ENCODE measurements around the gene PRR5. TPM values are rescaled to one million over a fixed set of nuclear protein-coding genes. Genes with fewer than 3 reads are reported as not detected.

PRR5 gene
- total RNA-seq, 2 donors from 2014 or later = 7.3 to 30.0 TPM

DNA sequence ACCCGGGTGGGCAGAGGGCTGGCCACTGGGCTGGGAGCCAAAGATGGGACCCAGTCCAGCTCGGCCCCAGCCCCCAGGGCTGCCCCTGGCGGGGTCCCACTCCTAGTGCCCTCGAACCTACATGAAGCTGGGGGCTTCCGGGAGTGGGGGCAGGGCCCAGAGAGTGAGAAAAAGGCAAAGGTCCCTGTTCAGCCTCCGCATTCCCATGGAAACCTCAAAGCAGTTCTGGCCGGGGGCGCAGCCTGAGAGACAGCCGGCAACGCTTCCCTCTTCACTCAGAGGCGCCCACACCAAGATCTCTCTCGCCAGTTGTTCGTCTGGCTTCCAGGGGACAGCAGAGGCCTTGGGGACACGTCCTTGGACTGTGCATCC is 28.0 kb downstream of the PRR5 start:
- TF ChIP-seq, protein P1, sequence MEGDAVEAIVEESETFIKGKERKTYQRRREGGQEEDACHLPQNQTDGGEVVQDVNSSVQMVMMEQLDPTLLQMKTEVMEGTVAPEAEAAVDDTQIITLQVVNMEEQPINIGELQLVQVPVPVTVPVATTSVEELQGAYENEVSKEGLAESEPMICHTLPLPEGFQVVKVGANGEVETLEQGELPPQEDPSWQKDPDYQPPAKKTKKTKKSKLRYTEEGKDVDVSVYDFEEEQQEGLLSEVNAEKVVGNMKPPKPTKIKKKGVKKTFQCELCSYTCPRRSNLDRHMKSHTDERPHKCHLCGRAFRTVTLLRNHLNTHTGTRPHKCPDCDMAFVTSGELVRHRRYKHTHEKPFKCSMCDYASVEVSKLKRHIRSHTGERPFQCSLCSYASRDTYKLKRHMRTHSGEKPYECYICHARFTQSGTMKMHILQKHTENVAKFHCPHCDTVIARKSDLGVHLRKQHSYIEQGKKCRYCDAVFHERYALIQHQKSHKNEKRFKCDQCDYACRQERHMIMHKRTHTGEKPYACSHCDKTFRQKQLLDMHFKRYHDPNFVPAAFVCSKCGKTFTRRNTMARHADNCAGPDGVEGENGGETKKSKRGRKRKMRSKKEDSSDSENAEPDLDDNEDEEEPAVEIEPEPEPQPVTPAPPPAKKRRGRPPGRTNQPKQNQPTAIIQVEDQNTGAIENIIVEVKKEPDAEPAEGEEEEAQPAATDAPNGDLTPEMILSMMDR (IDR thresholded peaks at IDR 0.05) = no peak
- ATAC-seq (ENCODE audit: insufficient number of reproducible peaks, low FRiP score, low read depth) (no peak), DNase-seq (ENCODE audit: low spot score) (no peak)
- Histone ChIP-seq H3K36me3 (no peaks in the 10 kb centered on the region), H3K4me3 (no peak overlapping the region), H3K4me1 (ENCODE audit: control insufficient read depth in 1 of 2, low read depth in 2 of 2) (no peaks in the 10 kb centered on the region), H3K27me3 (replicated peaks; ENCODE audit: insufficient read depth) (no peaks in the 10 kb centered on the region), H3K27ac (no peak overlapping the region), H3K9me3 (no peaks in the 10 kb centered on the region)

DNA sequence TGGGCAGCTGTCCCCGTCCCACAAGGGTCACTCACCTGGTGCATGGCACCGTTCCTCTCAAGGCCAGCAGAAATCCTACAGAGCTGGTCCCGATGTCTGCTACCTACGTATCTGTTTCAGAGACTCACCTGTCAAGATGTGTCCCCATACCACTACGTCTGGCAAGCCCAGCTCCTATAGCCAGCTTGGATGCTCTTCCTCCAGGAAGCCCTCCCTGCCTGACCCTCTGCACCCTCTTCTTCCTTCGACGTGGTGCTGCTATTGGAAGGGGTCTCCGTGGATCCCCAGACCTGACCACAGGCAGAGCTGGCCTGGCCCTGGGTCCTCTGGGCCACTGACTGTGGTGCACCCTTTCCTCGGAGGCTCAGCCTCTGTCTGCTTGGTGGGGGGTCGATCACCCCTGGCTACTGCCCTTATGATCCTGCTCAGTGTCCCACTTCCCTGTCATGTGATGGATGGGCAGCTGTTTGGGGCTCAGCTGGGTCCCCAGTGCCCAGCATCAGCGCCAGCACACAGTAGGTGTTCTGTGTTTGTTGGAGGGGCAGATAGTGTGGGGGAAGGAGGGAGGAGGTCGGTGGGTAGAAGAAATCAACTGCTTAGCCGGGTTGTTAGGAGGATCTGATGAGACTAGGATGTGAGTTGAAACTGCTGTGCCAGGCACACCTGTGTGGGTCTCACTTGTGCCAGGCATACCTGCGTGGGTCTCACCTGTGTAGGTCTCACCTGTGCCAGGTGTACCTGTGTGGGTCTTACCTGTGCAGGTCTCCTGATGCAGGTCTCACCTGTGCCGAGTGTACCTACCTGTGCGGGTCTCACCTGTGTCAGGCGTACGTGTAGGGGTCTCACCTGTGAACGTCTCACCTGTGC is 28.7 kb downstream of the PRR5 start:
- no peak overlapping the region for H3K27ac ChIP-seq

DNA sequence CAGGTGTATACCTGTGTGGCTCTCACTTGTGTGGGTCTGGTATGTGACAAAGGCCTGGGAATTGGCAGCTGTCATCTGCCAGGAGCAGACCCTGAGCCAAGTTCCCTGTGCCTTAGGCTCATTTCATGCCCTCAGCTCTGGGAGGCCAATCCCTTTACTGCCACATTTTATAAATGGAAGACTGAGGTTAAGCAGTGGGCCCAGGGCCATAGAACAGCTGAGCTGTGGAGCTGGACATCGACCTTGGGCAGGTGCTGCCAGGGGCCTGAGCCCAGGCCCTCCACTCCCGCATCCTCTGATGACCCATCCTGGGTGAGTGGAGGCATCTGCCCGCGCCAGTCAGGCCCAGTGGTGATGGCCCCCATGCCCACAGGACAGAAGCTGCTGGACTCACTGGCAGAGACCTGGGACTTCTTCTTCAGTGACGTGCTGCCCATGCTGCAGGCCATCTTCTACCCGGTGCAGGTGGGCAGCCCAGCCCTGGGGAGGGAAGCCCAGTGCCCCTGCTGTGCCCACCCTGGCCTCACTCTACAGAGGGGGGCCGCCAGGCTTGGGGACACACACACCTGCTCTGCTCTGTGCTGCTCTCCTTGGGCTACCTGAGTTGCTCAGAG is 29.5 kb downstream of the PRR5 start:
- no peaks in the 10 kb centered on the region for H3K27me3 ChIP-seq (replicated peaks; ENCODE audit: insufficient read depth)
- no peak overlapping the region for H3K27ac ChIP-seq
- ATAC-seq (ENCODE audit: insufficient number of reproducible peaks, low FRiP score, low read depth) = no peak
- no peaks in the 10 kb centered on the region for H3K9me3 ChIP-seq
- no peak overlapping the region for H3K4me3 ChIP-seq
- no peaks in the 10 kb centered on the region for H3K36me3 ChIP-seq
- TF ChIP-seq, protein P1 (IDR thresholded peaks at IDR 0.05) = no peak
- DNase-seq (ENCODE audit: low spot score) = no peak
- H3K4me1 ChIP-seq (ENCODE audit: control insufficient read depth in 1 of 2, low read depth in 2 of 2) = no peaks in the 10 kb centered on the region

More for the DNA sequence above, 28.7 kb downstream of the PRR5 start:
- DNase-seq (ENCODE audit: low spot score) = no peak
- H3K9me3 ChIP-seq = no peaks in the 10 kb centered on the region
- H3K36me3 ChIP-seq = no peaks in the 10 kb centered on the region
- no peaks in the 10 kb centered on the region for H3K4me1 ChIP-seq (ENCODE audit: control insufficient read depth in 1 of 2, low read depth in 2 of 2)
- TF ChIP-seq, protein P1 (IDR thresholded peaks at IDR 0.05) = no peak
- ATAC-seq (ENCODE audit: insufficient number of reproducible peaks, low FRiP score, low read depth) = no peak
- H3K4me3 ChIP-seq = no peak overlapping the region
- no peaks in the 10 kb centered on the region for H3K27me3 ChIP-seq (replicated peaks; ENCODE audit: insufficient read depth)

DNA sequence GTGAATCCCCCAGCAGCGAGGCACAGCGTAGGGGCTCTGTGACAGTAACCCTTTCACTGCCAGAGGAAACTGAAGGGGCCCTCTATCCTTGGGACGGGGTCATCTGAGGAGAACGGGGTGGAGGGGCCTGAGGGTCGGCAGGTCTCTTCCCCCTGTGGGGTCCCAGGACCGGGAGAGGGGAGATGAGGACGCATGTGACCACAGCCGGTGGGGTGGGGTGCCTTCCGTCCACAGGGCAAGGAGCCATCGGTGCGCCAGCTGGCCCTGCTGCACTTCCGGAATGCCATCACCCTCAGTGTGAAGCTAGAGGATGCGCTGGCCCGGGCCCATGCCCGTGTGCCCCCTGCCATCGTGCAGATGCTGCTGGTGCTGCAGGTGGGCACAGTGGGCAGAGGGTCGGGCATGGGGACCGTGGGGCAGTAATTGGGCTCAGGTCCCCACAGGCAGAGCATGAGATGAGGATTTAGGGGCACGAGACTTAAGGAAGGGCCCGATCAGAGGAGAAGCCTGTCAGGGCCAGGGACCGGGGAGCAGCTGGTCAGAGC is 30.1 kb downstream of the PRR5 start:
- H3K27ac ChIP-seq = no peak overlapping the region
- H3K9me3 ChIP-seq = no peaks in the 10 kb centered on the region
- no peak for DNase-seq (ENCODE audit: low spot score)
- no peak overlapping the region for H3K4me3 ChIP-seq
- ATAC-seq (ENCODE audit: insufficient number of reproducible peaks, low FRiP score, low read depth) = no peak
- H3K36me3 ChIP-seq = no peaks in the 10 kb centered on the region
- TF ChIP-seq, protein P1 (IDR thresholded peaks at IDR 0.05) = no peak
- H3K27me3 ChIP-seq (replicated peaks; ENCODE audit: insufficient read depth) = no peaks in the 10 kb centered on the region
- no peaks in the 10 kb centered on the region for H3K4me1 ChIP-seq (ENCODE audit: control insufficient read depth in 1 of 2, low read depth in 2 of 2)

DNA sequence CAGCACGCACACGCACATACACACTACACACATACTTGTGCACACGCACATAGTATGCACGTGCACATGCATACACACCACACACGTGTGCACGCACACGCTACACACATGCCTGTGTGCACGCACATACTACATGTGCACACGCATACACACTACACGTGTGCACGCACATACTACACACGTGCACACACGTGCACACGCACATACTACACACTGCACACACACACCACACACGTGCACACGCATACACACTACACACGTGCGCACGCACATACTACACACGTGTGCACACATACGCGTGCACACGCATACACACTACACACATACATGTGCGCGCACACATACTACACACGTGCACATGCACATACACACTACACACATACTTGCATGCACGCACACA is 30.7 kb downstream of the PRR5 start:
- Histone ChIP-seq H3K36me3 (no peaks in the 10 kb centered on the region), H3K4me1 (ENCODE audit: control insufficient read depth in 1 of 2, low read depth in 2 of 2) (no peaks in the 10 kb centered on the region), H3K4me3 (no peak overlapping the region), H3K27me3 (replicated peaks; ENCODE audit: insufficient read depth) (no peaks in the 10 kb centered on the region), H3K9me3 (no peaks in the 10 kb centered on the region), H3K27ac (no peak overlapping the region)
- DNase-seq (ENCODE audit: low spot score) = no peak
- ATAC-seq (ENCODE audit: insufficient number of reproducible peaks, low FRiP score, low read depth) = no peak
- TF ChIP-seq, protein P1 (IDR thresholded peaks at IDR 0.05) = no peak
